PC-3 (cell line): ENCODE results near the gene FOXR1. TPM values are rescaled to one million over a fixed set of nuclear protein-coding genes. Genes with fewer than 3 reads are reported as not detected.
"Not testable (repeated sequence)": the region's sequence is repeated elsewhere in the genome, so short reads cannot be mapped to it uniquely, and the experiment has no call there.

Source experiments
- ATAC-seq: fragments of 200-7000 bp; cut with Tn5 transposase; 2 replicates; pipeline ENCODE4 v1.9.1; 2020; ENCODE audit warnings: mild to moderate bottlenecking, moderate library complexity
- BruUV-seq: library from RNA; stranded (reverse); fragments of 400-500 nt; replicated peaks from 2 replicates; lab custom pipeline; 2021; lab: Mats Ljungman, UMichigan
- CTCF ChIA-PET: fragments of 300-600 bp; sonication (Branson Sonifier 250); formaldehyde crosslinking; loops from one replicate; lab custom pipeline; 2022; ENCODE audit warnings: antibody characterized with exemption; lab: Charles Lee
- POLR2A ChIA-PET: fragments of 300-600 bp; sonication (Branson Sonifier 250); formaldehyde crosslinking; loops from one replicate; lab custom pipeline; 2022; ENCODE audit warnings: antibody characterized with exemption; ENCODE audit not compliant: unreplicated experiment; lab: Charles Lee
- DNase-seq: peaks from one replicate; pipeline ENCODE4 v3.0.0-alpha.2; 2015
- H2AFZ ChIP-seq: fragments of 300-600 bp; sonication (generic); 2 replicates; pipeline ENCODE4 v1.6.0; 2016; ENCODE audit warnings: antibody characterized with exemption, low read length
- H3F3A ChIP-seq: fragments of 300-600 bp; sonication (generic); one replicate; pipeline ENCODE4 v1.6.0; 2017; ENCODE audit warnings: antibody characterized with exemption, low read length, control low read depth, mild to moderate bottlenecking; ENCODE audit not compliant: unreplicated experiment
- H3K27ac ChIP-seq: fragments of 300-600 bp; sonication (generic); 2 replicates; pipeline ENCODE4 v1.5.1; 2016; ENCODE audit warnings: mild to moderate bottlenecking, low read length
- H3K27me3 ChIP-seq: fragments of 300-600 bp; sonication (generic); 2 replicates; pipeline ENCODE4 v1.6.1; 2016; ENCODE audit warnings: low read length, mixed read lengths
- H3K36me3 ChIP-seq: fragments of 300-600 bp; sonication (generic); 2 replicates; pipeline ENCODE4 v1.6.1; 2016; ENCODE audit warnings: low read depth, mixed run types, low read length, mixed read lengths
- H3K4me1 ChIP-seq: fragments of 300-600 bp; sonication (generic); 2 replicates; pipeline ENCODE4 v1.5.1; 2016; ENCODE audit warnings: low read length; ENCODE audit not compliant: insufficient read depth
- H3K4me2 ChIP-seq: fragments of 300-600 bp; sonication (generic); 2 replicates; pipeline ENCODE4 v1.6.0; 2016; ENCODE audit warnings: low read length
- H3K4me3 ChIP-seq: fragments of 300-600 bp; sonication (generic); 2 replicates; pipeline ENCODE4 v1.5.1; 2016; ENCODE audit warnings: mild to moderate bottlenecking, low read length, mixed read lengths
- H3K79me2 ChIP-seq: fragments of 300-600 bp; sonication (generic); 2 replicates; pipeline ENCODE4 v1.6.1; 2017; ENCODE audit warnings: low read length, mixed read lengths
- H3K9ac ChIP-seq: fragments of 300-600 bp; sonication (generic); 2 replicates; pipeline ENCODE4 v1.6.0; 2016; ENCODE audit warnings: mild to moderate bottlenecking, low read length
- H3K9me2 ChIP-seq: fragments of 300-600 bp; sonication (generic); replicated peaks from 2 replicates; pipeline ENCODE4 v1.6.1; 2016; ENCODE audit warnings: mixed run types, low read length, mixed read lengths
- H3K9me3 ChIP-seq: fragments of 300-600 bp; sonication (generic); 2 replicates; pipeline ENCODE4 v1.6.1; 2016; ENCODE audit warnings: low read length, mixed read lengths
- H4K20me1 ChIP-seq: fragments of 300-600 bp; sonication (generic); 2 replicates; pipeline ENCODE4 v1.6.1; 2016; ENCODE audit warnings: low read length, mixed read lengths
- CTCF ChIP-seq: fragments of 300-600 bp; sonication (generic); conservative IDR thresholded peaks from 2 replicates; pipeline ENCODE4 v1.5.1; 2017; ENCODE audit warnings: antibody characterized with exemption, low read depth, mild to moderate bottlenecking, low read length
- EZH2 ChIP-seq: fragments of 300-600 bp; sonication (generic); IDR thresholded peaks from one replicate; pipeline ENCODE4 v1.6.1; 2017; ENCODE audit warnings: antibody characterized with exemption, mild to moderate bottlenecking, low read length; ENCODE audit not compliant: unreplicated experiment
- EZH2phosphoT487 ChIP-seq: fragments of 300-600 bp; sonication (generic); IDR thresholded peaks from 2 replicates; pipeline ENCODE4 v1.6.1; 2018; ENCODE audit warnings: mild to moderate bottlenecking, antibody characterized with exemption, low read length, borderline replicate concordance
- intact Hi-C: fragments of 100-400 bp; cut with micrococcal nuclease; formaldehyde crosslinking; loops from 2 replicates; pipeline ENCODE4 v1.9.0; 2023
- total RNA-seq: library from RNA; depleted of rRNA; stranded (reverse); fragments of >200 nt; gene quantifications from 2 replicates; pipeline ENCODE4 v1.2.3, GENCODE V29; 2014

Gene FOXR1
- total RNA-seq, 1 experiment from 2014 or later, result not detected

GRCh38 chr11:118980191-118980881, 8.8 kb downstream of the FOXR1 start:
- Histone ChIP-seq H3K4me2 (no peak overlapping the region), H4K20me1 (no peaks in the 10 kb centered on the region), H3F3A (no peaks in the 10 kb centered on the region), H3K9ac (no peak overlapping the region), H3K27ac (no peak overlapping the region), H3K27me3 (no peaks in the 10 kb centered on the region), H3K4me3 (no peak overlapping the region), H3K4me1 (no peaks in the 10 kb centered on the region), H3K9me2 (no peaks in the 10 kb centered on the region), H2AFZ (no peak overlapping the region), H3K36me3 (no peaks in the 10 kb centered on the region), H3K9me3 (no peaks in the 10 kb centered on the region), H3K79me2 (no peaks in the 10 kb centered on the region)
- POLR2A ChIA-PET, result no interaction called here
- DNase-seq (no peak), ATAC-seq (no peak)
- TF ChIP-seq CTCF (no peak), EZH2phosphoT487 (no peak), EZH2 (no peak)
- BruUV-seq, result no TSS peak
- intact Hi-C loops, result no loop called here
- CTCF ChIA-PET, result no interaction called here

GRCh38 chr11:118984337-118984736, 12.8 kb downstream of the FOXR1 start:
- H4K20me1 ChIP-seq, H3K9ac ChIP-seq, H2AFZ ChIP-seq, H3K27me3 ChIP-seq, H3K79me2 ChIP-seq, H3K36me3 ChIP-seq, ATAC-seq, CTCF ChIA-PET, H3K9me2 ChIP-seq, H3K27ac ChIP-seq, H3K4me3 ChIP-seq, POLR2A ChIA-PET, H3F3A ChIP-seq, H3K4me2 ChIP-seq, intact Hi-C loops, H3K4me1 ChIP-seq, BruUV-seq, H3K9me3 ChIP-seq, DNase-seq: not testable (repeated sequence)

- H3K27ac ChIP-seq, result no peak overlapping the region
- no peaks in the 10 kb centered on the region for H3K79me2 ChIP-seq
- no peaks in the 10 kb centered on the region for H3K9me2 ChIP-seq
- DNase-seq, result no peak
- no peak overlapping the region for H3K4me3 ChIP-seq
- H3K9me3 ChIP-seq, result no peaks in the 10 kb centered on the region
- H3K9ac ChIP-seq, result no peak overlapping the region
- ATAC-seq, result no peak
- CTCF ChIA-PET, result no interaction called here
- no TSS peak for BruUV-seq
- no peaks in the 10 kb centered on the region for H3F3A ChIP-seq
- no peaks in the 10 kb centered on the region for H3K4me1 ChIP-seq
- TF ChIP-seq CTCF, result no peak
- TF ChIP-seq EZH2, result no peak
- TF ChIP-seq EZH2phosphoT487, result no peak
- POLR2A ChIA-PET, result no interaction called here
- no peaks in the 10 kb centered on the region for H4K20me1 ChIP-seq
- H3K27me3 ChIP-seq, result no peaks in the 10 kb centered on the region
- no peak overlapping the region for H2AFZ ChIP-seq
- no peaks in the 10 kb centered on the region for H3K36me3 ChIP-seq
- no peak overlapping the region for H3K4me2 ChIP-seq
- intact Hi-C loops, result no loop called here
Measured at GRCh38 chr11:118984825-118985224, 13.3 kb downstream of the FOXR1 start.
